Left hindlimb (tissue), 1 donor: ENCODE data around the gene CDH11.

Source experiments
- DNase-seq: peaks from one replicate; pipeline ENCODE4 v3.0.0-alpha.2; 2018

The CDH11 gene

GRCh38 chr16:65068151-65068740, 53.6 kb downstream of the CDH11 start:
- DNase-seq = no peak

DNA sequence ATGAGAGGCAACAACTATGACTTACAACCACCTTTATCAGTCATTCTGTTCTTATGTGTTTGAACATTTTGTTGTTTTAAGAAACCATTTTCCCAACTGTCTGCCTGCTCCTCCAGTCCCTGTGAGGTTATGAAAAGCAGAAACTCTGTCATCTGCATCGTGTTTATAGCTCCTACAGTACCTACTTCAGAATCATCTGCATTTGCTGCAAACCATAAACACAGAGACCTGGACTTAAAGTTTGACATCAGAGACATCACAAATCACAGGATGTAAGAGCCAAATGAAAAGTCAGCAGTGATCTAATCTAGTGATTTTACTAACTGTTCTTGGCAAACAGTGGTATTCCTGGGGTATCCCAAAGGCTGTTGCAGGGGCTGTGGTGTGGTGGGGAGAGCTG, 55.2 kb downstream of the CDH11 start:
- no peak for DNase-seq

DNA sequence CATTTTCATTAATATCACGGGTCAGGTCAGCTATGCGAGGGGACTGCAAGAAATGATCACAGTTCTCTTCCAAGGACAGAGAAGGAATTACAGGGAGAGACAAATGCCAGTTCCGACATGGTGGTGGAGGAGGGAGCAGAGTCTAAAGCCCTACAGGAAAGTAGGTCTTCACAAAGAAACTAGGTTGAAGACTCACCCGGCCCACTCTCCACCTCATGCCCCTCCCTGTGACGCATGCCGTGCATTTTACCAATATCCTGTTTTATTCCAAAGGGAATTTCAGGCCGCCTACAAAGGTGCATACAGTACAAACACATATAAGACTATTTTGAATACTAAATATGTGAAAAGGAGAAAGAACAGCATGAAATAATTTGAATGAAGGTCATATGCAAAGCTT, 56.8 kb downstream of the CDH11 start:
- DNase-seq = no peak

GRCh38 chr16:65064131-65064530, 57.7 kb downstream of the CDH11 start:
- no peak for DNase-seq

GRCh38 chr16:65062736-65063583, 58.9 kb downstream of the CDH11 start:
- no peak for DNase-seq

- DNase-seq = no peak
Measured at GRCh38 chr16:65061935-65062518, 59.8 kb downstream of the CDH11 start.

- DNase-seq = no peak
Measured at GRCh38 chr16:65061263-65061662, 60.6 kb downstream of the CDH11 start.

DNA sequence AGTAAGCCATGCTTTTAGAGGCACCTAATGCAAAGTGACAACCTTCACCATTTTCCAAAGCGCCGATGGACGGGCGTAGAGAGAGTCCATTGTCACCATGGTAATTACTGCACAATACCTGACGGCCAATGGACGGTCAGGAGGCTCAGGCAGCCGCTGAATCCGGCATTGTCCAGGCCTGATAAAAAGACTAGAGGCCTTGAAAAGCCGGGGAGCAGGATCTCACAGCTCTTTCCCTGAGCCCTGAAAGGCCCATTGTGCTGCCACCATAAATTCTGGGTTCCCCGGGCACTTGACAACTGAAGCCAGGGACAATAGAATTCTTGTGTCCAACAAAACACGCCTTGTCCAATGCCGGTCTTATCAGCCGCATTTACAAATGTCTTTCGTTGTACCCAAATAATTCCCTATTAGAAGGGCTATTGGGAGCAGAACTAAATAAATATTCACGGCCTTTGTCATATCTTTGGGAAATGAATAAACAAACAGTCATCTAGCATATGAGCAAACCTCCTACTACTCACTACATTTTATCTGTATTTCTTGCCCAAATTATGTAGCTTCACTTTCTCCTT, 62.4 kb downstream of the CDH11 start:
- DNase-seq = no peak

- no peak for DNase-seq
Measured at GRCh38 chr16:65057184-65057583, 64.7 kb downstream of the CDH11 start.

GRCh38 chr16:65054457-65054856, 67.4 kb downstream of the CDH11 start:
- DNase-seq = no peak

DNA sequence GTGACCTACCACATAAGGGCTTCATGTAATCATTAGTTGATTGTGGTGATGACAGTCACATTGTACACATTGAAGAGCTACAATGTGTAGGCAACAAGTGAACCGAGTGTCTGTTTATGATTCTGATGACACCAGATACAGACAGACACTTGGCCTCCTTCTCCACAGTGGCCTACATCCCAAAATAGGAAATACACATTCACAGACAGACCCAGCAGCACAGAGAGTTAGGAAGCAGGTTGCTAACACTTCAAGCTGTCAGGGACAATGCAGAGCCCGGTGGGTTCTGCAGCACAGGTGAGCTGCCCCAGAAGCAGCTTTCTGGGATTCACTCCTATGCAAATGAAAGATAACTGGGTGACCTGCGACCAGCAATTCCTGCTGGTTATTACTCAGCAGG, 72.2 kb downstream of the CDH11 start:
- DNase-seq = no peak

DNA sequence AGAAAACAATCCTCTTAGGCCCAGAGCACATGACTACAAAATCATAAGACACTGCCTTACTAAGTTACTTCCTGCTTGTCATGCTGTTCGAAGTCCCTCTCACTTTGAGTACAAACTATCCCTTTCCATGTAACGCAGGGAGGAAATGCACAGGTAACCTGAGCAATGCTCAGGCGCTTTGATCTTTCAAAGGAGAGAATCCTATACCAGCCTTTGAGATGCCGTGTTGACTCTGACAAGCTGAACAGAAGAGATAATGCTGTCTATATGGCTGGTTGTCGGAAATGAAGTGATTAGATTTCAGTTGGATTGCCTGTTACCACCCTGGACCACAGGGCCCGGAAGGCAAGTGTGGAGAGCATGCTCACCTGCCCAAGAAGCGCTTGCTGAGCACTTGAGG, 75.9 kb downstream of the CDH11 start:
- DNase-seq = no peak

DNA sequence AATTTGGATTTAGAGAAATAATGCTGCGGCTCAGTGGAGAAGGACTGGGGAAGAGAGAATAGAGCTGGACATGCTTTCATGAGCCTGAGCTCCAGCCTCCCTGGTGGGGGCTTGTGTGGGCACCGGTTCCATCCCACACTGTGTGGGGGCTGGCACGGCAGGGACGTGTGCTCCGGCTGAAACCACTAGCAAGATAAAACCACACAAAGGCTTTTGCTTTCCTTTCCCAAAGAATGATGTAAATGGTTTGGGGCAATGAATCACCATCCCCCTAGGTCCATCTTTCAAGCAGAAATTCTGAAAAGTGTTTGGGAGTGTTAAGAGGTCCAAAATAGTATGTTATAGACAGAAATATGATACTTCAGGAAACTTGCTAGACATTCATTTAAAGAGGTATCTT, 77.0 kb downstream of the CDH11 start:
- no peak for DNase-seq

DNA sequence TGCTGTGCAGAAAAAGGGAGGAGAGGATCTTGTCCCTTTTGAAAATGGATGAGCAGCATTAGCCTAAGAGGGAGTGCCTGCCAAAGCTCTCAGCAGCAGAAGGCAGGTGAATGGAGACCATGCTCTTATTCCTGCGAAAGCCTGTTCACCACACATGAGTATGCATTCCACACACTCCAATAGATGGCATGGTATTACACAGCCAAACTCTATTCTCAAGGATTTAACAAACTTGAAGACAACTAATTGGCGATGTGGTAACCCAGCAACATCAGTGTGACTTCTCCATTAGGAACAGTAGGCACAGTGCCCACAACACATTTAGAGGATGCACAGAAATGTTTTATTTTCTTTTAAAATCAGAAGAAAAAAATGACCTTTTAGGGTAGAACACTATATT, 77.8 kb downstream of the CDH11 start:
- DNase-seq = no peak

DNA sequence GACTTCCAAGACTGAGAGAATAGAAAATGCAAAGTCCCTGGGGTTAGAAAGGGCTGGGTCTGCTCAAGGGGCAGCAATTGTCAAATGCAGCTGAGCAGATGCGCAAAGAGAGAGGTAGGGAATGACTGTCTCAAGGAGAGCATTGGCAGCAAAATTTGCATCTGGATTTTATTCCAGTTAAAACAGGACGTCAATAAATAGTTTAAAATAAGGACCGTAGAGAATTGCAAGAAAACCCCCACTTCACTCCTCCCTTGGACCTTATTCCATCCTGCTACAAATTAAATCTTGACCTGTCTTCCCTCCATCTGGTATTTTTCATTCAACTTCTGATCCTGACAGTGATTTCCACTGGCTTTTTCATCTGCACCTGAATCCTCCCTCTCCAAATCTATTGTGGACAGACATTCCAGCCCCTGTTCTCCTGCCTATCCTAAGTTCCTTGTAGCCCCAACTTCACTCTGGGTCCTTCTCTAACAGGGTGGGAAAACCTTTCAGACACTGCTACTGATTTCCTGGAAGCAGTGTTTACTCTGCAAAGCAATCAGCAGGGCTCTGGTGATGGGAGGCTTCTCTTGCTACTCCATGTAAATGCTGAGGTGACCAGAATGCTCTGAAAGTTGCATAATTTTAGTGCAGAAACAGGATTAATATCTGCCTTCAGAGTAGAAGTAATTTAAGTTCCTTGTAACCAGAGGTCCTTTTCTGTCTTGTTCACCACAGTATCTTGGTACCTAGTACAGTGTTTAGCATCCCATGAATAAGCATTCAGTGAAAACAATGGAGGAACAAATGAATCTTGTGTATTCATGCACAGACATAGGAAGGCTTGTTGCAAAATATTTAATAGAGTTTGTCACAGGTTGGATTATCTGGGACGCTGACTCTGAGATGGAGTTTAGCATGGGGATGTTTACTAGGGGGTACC, 79.2 kb downstream of the CDH11 start:
- DNase-seq = no peak

DNA sequence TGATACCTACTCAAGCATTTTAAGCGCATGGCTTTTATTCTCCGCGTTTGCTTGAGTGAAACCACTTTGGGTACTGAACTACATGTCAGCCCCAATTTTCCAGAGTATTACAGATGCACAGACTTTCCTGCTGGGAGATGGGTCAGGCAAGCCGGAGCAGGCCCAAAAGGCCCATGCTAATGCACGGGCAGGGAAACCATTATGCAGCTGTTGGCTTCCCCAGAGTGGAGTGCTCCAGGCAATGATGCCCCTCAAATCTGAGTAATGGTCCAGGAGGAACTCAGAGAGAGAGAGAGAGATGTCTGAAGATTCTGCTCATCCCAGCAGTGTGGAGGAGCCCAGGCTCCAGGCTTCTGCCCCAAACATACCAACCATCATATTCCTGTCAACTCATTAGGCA, 80.2 kb downstream of the CDH11 start:
- no peak for DNase-seq

GRCh38 chr16:65038100-65038499, 83.8 kb downstream of the CDH11 start:
- DNase-seq = no peak

DNA sequence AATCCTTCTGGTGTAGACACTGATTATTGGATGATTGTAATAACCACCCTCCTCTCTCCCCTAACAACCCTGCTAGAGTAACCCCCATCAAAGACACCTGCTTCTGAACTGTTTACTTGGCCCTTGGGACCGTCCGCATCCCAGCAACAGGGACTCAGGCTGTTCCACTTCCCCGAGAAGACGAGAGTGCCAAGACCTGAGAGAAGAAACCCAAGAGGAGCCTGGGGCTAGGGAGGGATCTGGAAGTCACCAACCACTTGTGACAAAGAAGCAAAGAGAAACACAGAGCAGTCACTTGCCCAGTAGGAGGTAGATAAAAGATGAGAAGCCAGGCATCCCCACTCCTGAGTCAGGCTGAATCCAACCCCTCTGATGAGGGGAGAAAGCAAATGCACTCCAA, 84.3 kb downstream of the CDH11 start:
- DNase-seq = no peak

DNA sequence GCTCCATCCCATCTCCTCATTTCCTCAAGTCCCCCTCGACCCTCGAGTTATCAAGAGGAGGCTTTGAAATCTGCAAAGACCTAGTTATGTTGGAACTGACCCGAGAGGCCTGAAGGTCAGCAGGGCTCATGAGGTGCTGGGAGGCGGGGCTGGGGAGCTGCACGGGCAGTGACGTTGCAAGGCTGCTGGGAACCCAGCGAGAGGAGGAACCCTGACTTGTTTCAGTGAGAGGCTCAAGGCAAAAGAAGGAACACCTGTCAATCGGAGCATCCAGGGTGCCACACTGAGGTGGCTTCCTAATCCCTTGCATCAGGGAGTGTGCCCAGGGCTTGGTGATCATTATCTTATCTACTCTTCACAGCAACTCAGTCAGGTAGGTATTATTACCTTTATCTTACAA, 86.9 kb downstream of the CDH11 start:
- no peak for DNase-seq

DNA sequence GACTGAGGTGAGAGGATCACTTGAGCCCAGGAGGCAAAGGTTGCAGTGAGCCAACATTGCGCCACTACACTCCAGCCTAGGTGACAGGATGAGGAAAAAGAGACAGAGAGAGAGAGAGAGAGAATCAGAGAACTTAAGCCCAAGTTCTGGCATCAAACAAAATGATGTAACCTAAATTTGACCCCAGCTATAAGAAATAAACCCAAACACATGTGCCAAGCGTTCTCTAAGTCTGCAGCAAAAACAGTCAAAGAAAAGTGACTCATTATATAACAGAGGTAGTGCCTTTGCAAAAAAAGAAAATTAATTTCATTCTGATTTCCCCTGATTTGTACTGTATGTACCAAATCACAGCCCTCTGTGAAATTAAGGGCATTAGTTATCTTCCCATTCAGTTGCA, 89.5 kb downstream of the CDH11 start:
- DNase-seq = no peak

DNA sequence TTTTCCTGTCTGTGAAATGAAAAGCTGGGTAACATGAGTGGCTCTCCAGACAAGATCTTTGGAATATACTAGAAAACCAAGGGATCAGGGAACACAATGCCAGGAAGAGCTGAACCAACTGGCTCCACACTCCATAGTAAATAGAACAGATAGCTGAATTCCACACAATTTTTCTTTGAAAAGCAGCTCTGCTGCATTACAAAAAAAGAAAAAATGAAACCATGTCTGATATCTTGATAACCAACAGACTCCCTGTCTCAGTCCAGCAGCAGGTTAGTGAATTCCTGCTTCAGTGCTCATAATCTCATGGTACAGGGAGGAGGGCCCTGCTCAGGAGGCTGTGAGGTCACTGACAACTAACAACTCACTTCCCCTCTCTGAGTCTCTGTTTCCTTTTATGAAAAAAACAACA, 97.1 kb downstream of the CDH11 start:
- no peak for DNase-seq

GRCh38 chr16:65023802-65024201, 98.1 kb downstream of the CDH11 start:
- DNase-seq = no peak
